Stimulated activated CD4-positive, alpha-beta T cell treated with anti-CD3 and anti-CD28 coated beads, Interleukin-1b, Interleukin-23, amount 100 ng/mL, for 48 hours (primary cell): ENCODE measurements around the gene UBE2O.

Source experiments
- DNase-seq: peaks from one replicate; pipeline ENCODE4 v3.0.0-alpha.2; 2020

UBE2O gene

GRCh38 chr17:76385892-76386786 lies 66.8 kb downstream of the UBE2O start:
- DNase-seq: peak; percentile 86

GRCh38 chr17:76384987-76385891 lies 67.7 kb downstream of the UBE2O start:
- DNase-seq: peak; percentile 35

- DNase-seq: peak; percentile 62
These were observed 68.5 kb downstream of the UBE2O start, which contains the start of gene SPHK1 for GRCh38 chr17:76384222-76384986. SPHK1 (plus strand) TSS chr17:76384609; CDS start chr17:76385645, 1,036 bp downstream.

GRCh38 chr17:76383546-76384221 lies 69.3 kb downstream of the UBE2O start:
- peak; percentile 57 for DNase-seq

DNA sequence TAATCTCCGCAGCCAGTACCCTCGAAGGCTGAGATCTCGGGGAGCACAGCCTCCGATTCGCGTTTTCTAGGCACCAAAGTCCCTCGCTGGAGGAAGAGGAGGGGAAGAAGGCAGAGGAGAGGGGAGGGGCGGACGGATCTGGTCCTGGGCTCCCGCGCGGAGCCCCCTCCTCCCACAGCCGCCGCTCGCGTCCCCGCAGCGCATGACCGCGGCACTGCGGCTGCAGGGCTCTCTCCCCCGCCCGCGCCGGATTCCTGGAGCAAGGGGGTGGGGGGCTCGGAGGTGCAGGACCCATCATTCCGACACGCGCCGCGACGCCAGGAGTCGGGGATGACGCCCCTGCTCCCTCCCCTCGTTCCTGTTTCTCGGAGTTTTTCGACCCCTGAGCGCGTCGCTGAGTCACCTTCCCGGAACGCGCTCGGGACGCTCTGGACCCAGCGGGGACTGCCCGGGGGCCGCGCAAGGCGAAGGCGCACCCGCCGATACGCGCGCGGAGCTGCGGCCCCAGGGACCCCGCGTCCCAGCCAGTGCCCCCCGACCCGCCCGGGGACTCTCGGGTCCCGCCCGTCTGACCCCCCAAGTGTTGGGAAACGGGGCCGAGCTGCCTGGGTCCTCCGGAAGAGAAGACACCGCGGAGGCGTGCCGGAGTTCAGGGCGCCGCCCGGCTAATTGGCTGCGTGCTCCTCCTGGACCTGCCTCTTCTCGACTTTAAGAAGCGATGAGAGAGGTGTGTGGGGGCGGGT lies 70.0 kb downstream of the UBE2O start:
- DNase-seq: peak; percentile 69

- no peak for DNase-seq
These were observed 70.6 kb downstream of the UBE2O start for GRCh38 chr17:76382351-76382802.

- no peak for DNase-seq
These were observed 71.2 kb downstream of the UBE2O start for GRCh38 chr17:76381633-76382350.

DNA sequence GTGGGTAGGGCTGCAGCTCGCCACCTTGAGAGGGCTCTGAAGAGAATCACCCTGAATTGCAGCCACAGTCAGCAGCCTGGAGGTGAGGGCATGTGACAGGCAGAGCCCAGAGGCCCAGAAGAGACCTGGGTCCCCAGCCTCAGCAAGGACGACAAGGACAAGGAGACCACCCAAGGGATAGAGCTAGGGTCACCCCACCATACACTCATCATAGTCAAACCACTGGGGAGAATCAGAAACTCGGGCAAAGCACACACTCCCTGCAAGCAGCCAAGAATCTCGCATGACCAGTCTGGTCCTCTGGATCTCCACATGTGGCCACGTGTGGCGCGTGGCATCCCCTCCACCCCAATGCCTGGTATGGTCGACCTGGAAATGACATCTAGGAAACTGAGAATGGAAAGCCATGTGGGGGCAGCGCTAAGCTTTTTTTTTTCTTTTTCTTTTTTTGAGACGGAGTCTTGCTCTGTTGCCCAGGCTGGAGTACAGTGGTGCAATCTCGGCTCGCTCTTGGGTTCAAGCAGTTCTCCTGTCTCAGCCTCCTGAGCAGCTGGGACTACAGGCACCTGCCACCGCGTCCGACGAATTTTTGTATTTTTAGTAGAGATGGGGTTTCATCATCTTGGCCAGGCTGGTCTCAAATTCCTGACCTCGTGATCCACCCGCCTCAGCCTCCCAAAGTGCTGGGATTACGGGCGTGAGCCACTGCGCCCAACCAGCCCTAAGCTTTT lies 73.1 kb downstream of the UBE2O start:
- no peak for DNase-seq

- DNase-seq: no peak
These were observed 73.7 kb downstream of the UBE2O start for GRCh38 chr17:76379275-76379641.

DNA sequence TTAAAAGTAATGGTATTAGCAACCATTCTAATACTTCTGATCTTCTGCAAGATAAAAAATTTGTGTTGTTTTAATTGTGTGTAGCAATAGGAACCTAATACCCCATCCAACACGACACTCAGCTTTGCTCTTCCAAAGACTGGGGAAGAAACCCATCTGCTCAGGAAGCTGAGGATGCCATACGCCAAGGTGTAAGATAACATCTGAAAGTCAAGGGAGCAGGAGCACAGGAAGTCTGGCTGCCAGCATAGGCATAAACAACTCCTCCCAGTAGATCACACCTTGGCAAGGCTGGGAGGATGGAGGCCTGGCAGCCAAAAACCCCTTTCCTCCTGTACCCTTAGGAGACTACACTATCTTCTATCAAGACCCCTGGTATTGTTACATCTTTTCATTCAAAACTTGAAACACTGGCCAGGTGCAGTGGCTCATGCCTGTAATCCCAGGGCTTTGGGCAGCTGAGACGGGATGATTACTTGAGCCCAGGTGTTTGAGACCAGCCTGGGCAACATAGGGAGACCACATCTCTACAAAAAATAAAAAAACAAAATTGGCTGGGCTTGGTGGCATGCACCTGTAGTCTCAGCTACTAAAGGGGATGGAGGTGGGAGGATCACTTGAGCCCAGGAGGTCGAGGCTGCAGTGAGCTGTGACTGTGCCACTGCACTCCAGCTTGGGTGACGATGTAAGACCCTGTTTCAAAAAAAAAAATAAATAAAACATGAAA lies 74.2 kb downstream of the UBE2O start:
- no peak for DNase-seq

GRCh38 chr17:76376318-76377133 lies 76.4 kb downstream of the UBE2O start:
- no peak for DNase-seq

GRCh38 chr17:76371656-76372628 lies 81.0 kb downstream of the UBE2O start:
- DNase-seq: no peak

GRCh38 chr17:76370261-76370993 lies 82.5 kb downstream of the UBE2O start:
- no peak for DNase-seq

GRCh38 chr17:76369804-76370203 lies 83.1 kb downstream of the UBE2O start:
- no peak for DNase-seq

- DNase-seq: no peak
These were observed 83.6 kb downstream of the UBE2O start for GRCh38 chr17:76369379-76369778.

DNA sequence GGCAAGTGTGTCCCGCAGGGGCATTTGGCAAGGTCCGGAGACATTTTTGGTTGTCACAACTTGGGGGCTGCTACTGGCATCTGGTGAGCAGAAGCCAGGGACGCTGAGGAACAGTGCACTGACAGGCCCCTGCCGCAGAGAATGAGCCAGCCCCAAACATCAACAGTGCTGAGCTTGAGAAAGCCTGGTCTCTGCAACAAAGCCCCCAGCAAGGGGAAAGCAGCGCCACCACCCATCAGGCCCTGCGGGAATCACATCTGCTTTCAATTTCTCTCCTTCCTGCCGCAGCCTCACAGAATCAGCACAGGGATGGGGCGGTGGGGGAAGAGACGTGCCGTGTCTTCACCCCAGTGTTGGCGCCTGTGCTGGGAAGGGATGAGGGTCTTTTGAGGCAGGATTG lies 84.4 kb downstream of the UBE2O start:
- DNase-seq: no peak
